ENCODE data around the gene SMAD1.

DNA sequence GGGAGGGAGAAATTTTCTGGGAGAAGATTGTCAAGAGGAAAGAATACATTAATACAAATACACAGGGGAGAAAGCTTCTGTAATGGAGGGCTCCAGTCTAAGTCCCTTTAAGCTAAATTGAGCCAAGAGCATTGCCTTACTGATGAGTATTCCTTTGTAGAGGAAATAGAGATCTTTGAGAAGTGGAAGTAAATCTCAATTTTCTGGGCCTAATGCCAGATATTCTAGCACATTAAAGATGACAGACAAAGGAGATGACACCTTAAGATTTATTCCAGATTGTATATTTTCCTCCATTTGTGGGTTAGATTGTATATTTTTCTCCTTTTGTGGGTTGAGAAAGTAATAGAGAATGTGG, 28.5 kb upstream of the SMAD1 start:
- TF ChIP-seq, protein P1, sequence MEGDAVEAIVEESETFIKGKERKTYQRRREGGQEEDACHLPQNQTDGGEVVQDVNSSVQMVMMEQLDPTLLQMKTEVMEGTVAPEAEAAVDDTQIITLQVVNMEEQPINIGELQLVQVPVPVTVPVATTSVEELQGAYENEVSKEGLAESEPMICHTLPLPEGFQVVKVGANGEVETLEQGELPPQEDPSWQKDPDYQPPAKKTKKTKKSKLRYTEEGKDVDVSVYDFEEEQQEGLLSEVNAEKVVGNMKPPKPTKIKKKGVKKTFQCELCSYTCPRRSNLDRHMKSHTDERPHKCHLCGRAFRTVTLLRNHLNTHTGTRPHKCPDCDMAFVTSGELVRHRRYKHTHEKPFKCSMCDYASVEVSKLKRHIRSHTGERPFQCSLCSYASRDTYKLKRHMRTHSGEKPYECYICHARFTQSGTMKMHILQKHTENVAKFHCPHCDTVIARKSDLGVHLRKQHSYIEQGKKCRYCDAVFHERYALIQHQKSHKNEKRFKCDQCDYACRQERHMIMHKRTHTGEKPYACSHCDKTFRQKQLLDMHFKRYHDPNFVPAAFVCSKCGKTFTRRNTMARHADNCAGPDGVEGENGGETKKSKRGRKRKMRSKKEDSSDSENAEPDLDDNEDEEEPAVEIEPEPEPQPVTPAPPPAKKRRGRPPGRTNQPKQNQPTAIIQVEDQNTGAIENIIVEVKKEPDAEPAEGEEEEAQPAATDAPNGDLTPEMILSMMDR (conservative IDR thresholded peaks at IDR 0.05; ENCODE audit: low read length): no peak
- TF ChIP-seq EZH2phosphoT487 (IDR thresholded peaks at IDR 0.05; ENCODE audit: borderline replicate concordance): no peak
